ENCODE data around the gene FTO. TPM values are rescaled to one million over a fixed set of nuclear protein-coding genes. Genes with fewer than 3 reads are reported as not detected.

The FTO gene
- total and polyA plus RNA-seq, 2 of the 13 experiments (the other 11 are each of a cell fraction or from before 2014, with no cell fraction given), result 41.6 to 55.8 TPM

GRCh38 chr16:54102888-54103866, 399.2 kb downstream of the FTO start (continued):
- TF ChIP-seq, protein P1, sequence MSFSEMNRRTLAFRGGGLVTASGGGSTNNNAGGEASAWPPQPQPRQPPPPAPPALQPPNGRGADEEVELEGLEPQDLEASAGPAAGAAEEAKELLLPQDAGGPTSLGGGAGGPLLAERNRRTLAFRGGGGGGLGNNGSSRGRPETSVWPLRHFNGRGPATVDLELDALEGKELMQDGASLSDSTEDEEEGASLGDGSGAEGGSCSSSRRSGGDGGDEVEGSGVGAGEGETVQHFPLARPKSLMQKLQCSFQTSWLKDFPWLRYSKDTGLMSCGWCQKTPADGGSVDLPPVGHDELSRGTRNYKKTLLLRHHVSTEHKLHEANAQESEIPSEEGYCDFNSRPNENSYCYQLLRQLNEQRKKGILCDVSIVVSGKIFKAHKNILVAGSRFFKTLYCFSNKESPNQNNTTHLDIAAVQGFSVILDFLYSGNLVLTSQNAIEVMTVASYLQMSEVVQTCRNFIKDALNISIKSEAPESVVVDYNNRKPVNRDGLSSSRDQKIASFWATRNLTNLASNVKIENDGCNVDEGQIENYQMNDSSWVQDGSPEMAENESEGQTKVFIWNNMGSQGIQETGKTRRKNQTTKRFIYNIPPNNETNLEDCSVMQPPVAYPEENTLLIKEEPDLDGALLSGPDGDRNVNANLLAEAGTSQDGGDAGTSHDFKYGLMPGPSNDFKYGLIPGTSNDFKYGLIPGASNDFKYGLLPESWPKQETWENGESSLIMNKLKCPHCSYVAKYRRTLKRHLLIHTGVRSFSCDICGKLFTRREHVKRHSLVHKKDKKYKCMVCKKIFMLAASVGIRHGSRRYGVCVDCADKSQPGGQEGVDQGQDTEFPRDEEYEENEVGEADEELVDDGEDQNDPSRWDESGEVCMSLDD (CRISPR knock-in tag; IDR thresholded peaks at IDR 0.05; ENCODE audit: borderline replicate concordance), result no peak
- TF ChIP-seq, protein P2, sequence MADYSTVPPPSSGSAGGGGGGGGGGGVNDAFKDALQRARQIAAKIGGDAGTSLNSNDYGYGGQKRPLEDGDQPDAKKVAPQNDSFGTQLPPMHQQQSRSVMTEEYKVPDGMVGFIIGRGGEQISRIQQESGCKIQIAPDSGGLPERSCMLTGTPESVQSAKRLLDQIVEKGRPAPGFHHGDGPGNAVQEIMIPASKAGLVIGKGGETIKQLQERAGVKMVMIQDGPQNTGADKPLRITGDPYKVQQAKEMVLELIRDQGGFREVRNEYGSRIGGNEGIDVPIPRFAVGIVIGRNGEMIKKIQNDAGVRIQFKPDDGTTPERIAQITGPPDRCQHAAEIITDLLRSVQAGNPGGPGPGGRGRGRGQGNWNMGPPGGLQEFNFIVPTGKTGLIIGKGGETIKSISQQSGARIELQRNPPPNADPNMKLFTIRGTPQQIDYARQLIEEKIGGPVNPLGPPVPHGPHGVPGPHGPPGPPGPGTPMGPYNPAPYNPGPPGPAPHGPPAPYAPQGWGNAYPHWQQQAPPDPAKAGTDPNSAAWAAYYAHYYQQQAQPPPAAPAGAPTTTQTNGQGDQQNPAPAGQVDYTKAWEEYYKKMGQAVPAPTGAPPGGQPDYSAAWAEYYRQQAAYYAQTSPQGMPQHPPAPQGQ (CRISPR knock-in tag; IDR thresholded peaks at IDR 0.05; ENCODE audit: borderline replicate concordance), result no peak
- TF ChIP-seq SP140L (CRISPR knock-in tag; IDR thresholded peaks at IDR 0.05; ENCODE audit: borderline replicate concordance) (no peak), REST (IDR thresholded peaks at IDR 0.05; ENCODE audit: borderline replicate concordance in 1 of 2, low read depth in 1 of 2, low read length in 2 of 2) (no peak; a peak in 1 of 4 replicates), SNAI1 (CRISPR knock-in tag; IDR thresholded peaks at IDR 0.05; ENCODE audit: borderline replicate concordance) (no peak), WIZ (CRISPR knock-in tag; IDR thresholded peaks at IDR 0.05) (no peak), AHR (CRISPR knock-in tag; IDR thresholded peaks at IDR 0.05) (no peak), ZNF3 (CRISPR knock-in tag; IDR thresholded peaks at IDR 0.05) (no peak), ZNF17 (CRISPR knock-in tag; IDR thresholded peaks at IDR 0.05) (no peak), ZNF570 (CRISPR knock-in tag; IDR thresholded peaks at IDR 0.05; ENCODE audit: borderline replicate concordance) (no peak), ZC3H4 (CRISPR knock-in tag; IDR thresholded peaks at IDR 0.05; ENCODE audit: borderline replicate concordance) (no peak), CREBL2 (CRISPR knock-in tag; IDR thresholded peaks at IDR 0.05; ENCODE audit: borderline replicate concordance) (no peak), NFIB (CRISPR knock-in tag; IDR thresholded peaks at IDR 0.05; ENCODE audit: borderline replicate concordance) (no peak), CREM (IDR thresholded peaks at IDR 0.05) (peak; percentile 96), CREM (CRISPR knock-in tag; IDR thresholded peaks at IDR 0.05) (no peak), ZMYM3 (CRISPR knock-in tag; IDR thresholded peaks at IDR 0.05) (peak; percentile 26; the same call in 1 of the 2 replicates), ZBTB20 (CRISPR knock-in tag; IDR thresholded peaks at IDR 0.05; ENCODE audit: borderline replicate concordance, low read depth) (peak; percentile 94; the same call in 1 of the 2 replicates)
- TF ChIP-seq, protein P3, sequence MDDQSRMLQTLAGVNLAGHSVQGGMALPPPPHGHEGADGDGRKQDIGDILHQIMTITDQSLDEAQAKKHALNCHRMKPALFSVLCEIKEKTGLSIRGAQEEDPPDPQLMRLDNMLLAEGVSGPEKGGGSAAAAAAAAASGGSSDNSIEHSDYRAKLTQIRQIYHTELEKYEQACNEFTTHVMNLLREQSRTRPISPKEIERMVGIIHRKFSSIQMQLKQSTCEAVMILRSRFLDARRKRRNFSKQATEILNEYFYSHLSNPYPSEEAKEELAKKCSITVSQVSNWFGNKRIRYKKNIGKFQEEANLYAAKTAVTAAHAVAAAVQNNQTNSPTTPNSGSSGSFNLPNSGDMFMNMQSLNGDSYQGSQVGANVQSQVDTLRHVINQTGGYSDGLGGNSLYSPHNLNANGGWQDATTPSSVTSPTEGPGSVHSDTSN (CRISPR knock-in tag; IDR thresholded peaks at IDR 0.05; ENCODE audit: borderline replicate concordance), result 0 out of 2 replicates have a peak, but pooled peaks have one; percentile 30
